Left lung (tissue), 14 donors: ENCODE results near the gene PCDHGA5. TPM values are rescaled to one million over a fixed set of nuclear protein-coding genes. Genes with fewer than 3 reads are reported as not detected.
"Not testable (repeated sequence)": the region's sequence is repeated elsewhere in the genome, so short reads cannot be mapped to it uniquely, and the experiment has no call there.

Source experiments
- ATAC-seq: fragments of 200-7000 bp; cut with Tn5 transposase; one replicate; pipeline ENCODE4 v1.9.1; 2020; ENCODE audit warnings: moderate library complexity
- DNase-seq, 4 donors: peaks; one replicate each; pipeline ENCODE4 v3.0.0-alpha.2; 2013 to 2020
- H3K27ac ChIP-seq, 2 donors: fragments of 200-600 bp; sonication (generic) in 1 of 2; one replicate each; pipeline versions ENCODE4 v1.5.0 to v1.8.0; 2020 to 2021
- H3K27me3 ChIP-seq, 2 donors: fragments of 200-600 bp; sonication (generic) in 1 of 2; one replicate each; pipeline versions ENCODE4 v1.5.0 to v1.8.0; 2020 to 2021
- H3K36me3 ChIP-seq, 2 donors: fragments of 200-600 bp; sonication (generic) in 1 of 2; one replicate each; pipeline versions ENCODE4 v1.5.0 to v1.8.0; 2020 to 2021
- H3K4me1 ChIP-seq, 2 donors: fragments of 200-600 bp; one replicate each; pipeline ENCODE4 v1.8.0; 2021
- H3K4me3 ChIP-seq, 2 donors: fragments of 200-600 bp; sonication (generic) in 1 of 2; one replicate each; pipeline versions ENCODE4 v1.5.0 to v1.8.0; 2020 to 2021; ENCODE audit warnings: mild to moderate bottlenecking in 1 of 2
- H3K9me3 ChIP-seq, 2 donors: fragments of 200-600 bp; sonication (generic) in 1 of 2; one replicate each; pipeline versions ENCODE4 v1.5.0 to v1.8.0; 2020 to 2021
- intact Hi-C, 2 donors: fragments of 100-400 bp; cut with DNase I; formaldehyde crosslinking; loops; one replicate each; pipeline versions ENCODE4 v1.11.2 to v1.14.2; 2022
- long read RNA-seq, 12 donors: library from polyadenylated mRNA in 2 of 12; unstranded in 2 of 12; transcript quantifications; one replicate each; pipeline ENCODE4 v2.0.0 and lab custom pipeline, GENCODE V29; 2019 to 2026
- polyA plus RNA-seq, 6 donors: library from polyadenylated mRNA; unstranded; fragments of 120-200 nt; gene quantifications; one replicate each; pipeline ENCODE4 v1.2.1, GENCODE V29; 2013; ENCODE audit not compliant: insufficient read length in 6 of 6
- total RNA-seq, 2 donors: library from RNA; stranded (reverse); fragmentation: NEBNext Ultra II Directional; extraction: Animal tissue kit (Norgen Biotek cat#: 25700); gene quantifications; one replicate each; pipeline ENCODE4 v1.2.1, GENCODE V29; 2021
- TF ChIP-seq, protein P1 (sequence below), 2 donors: fragments of 200-600 bp; sonication (generic) in 1 of 2; IDR thresholded peaks; one replicate each; pipeline versions ENCODE4 v1.5.0 to v1.8.0; 2021; ENCODE audit warnings: antibody characterized with exemption in 2 of 2
- donor health status: DM: no; HTN: yes; CAD: no.
- donor health status: DM: no; HTN: no; CAD: no.

Gene PCDHGA5
- 1 to 10 TPM; 1.3 to 2.0 TPM for total RNA-seq
- polyA plus RNA-seq, result 1 to 10 TPM; 3.2 to 5.0 (median 4.1) TPM
- long read RNA-seq, donor 1, partial matches to known transcripts, result 0 of 1 reads
- long read RNA-seq, donor 1, other reads (novel, unspliced or antisense), result 0 of 1 reads
- long read RNA-seq, donor 2, full-length matches to known transcripts, result 3 of 3 reads
- long read RNA-seq, donor 2, partial matches to known transcripts, result 0 of 3 reads
- long read RNA-seq, donor 2, other reads (novel, unspliced or antisense), result 0 of 3 reads
- long read RNA-seq, donor 3, full-length matches to known transcripts, result 1 of 1 reads
- long read RNA-seq, donor 3, partial matches to known transcripts, result 0 of 1 reads
- long read RNA-seq, donor 3, other reads (novel, unspliced or antisense), result 0 of 1 reads
- long read RNA-seq, donor 4, partial matches to known transcripts, result 0 of 1 reads
- long read RNA-seq, donor 4, other reads (novel, unspliced or antisense), result 0 of 1 reads
- long read RNA-seq, donor 5, full-length matches to known transcripts, result 4 of 4 reads
- long read RNA-seq, donor 5, partial matches to known transcripts, result 0 of 4 reads
- long read RNA-seq, donor 5, other reads (novel, unspliced or antisense), result 0 of 4 reads
- long read RNA-seq, donor 6, result 0 reads
- long read RNA-seq, donor 7, result 0 reads
- long read RNA-seq, donor 8, partial matches to known transcripts, result 0 of 2 reads
- long read RNA-seq, donor 8, other reads (novel, unspliced or antisense), result 0 of 2 reads
- long read RNA-seq, donor 9, result 0 reads
- long read RNA-seq, donor 10, partial matches to known transcripts, result 0 of 2 reads
- long read RNA-seq, donor 10, other reads (novel, unspliced or antisense), result 0 of 2 reads
- long read RNA-seq, donor 11, full-length matches to known transcripts, result 7 of 7 reads
- long read RNA-seq, donor 11, partial matches to known transcripts, result 0 of 7 reads
- long read RNA-seq, donor 11, other reads (novel, unspliced or antisense), result 0 of 7 reads
- long read RNA-seq, donor 12, partial matches to known transcripts, result 0 of 1 reads
- long read RNA-seq, donor 12, other reads (novel, unspliced or antisense), result 0 of 1 reads

DNA sequence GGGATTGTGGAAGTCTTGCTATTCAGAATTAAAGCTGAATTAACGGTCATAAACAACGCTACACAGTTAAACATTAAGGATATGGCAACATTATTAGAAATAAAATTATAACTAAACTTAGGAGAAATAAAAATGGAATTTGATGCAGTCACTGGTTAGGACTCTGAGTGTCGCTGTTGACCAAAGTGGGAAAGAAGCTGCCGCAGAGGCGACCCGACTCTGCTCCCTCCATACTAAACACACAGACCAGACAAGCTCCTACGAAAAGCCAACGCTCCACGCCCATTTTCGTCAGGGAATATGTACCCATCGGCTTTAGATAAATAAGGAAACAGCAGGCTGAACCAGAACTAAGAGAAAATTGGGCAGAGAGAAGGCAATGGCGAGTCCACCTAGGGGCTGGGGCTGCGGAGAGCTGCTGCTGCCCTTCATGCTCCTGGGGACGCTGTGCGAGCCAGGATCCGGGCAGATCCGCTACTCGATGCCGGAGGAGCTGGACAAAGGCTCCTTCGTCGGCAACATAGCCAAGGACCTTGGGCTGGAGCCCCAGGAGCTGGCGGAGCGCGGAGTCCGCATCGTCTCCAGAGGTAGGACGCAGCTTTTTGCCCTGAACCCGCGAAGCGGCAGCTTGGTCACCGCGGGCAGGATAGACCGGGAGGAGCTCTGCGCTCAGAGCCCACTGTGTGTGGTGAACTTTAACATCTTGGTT lies at the start of gene PCDHGA5:
TSS of gene PCDHGA5 (plus strand) at position 211 of the 709 bp plus-strand sequence. CDS start at position 380, 169 bp downstream.
- Histone ChIP-seq H3K27me3 (peaks cover 47 to 99% of the 10 kb centered on the region in 2 donors), H3K4me3 (no peak within 1 kb of the TSS), H3K27ac (no peak within 1 kb of the TSS), H3K4me1 (no peaks in the 10 kb centered on the region), H3K36me3 (no peaks in the 10 kb centered on the region), H3K9me3 (peaks cover 4 to 89% of the 10 kb centered on the region in 2 donors)
- intact Hi-C loops, result no loop called here
- no peak for DNase-seq
- ATAC-seq, result no peak
- TF ChIP-seq, protein P1, sequence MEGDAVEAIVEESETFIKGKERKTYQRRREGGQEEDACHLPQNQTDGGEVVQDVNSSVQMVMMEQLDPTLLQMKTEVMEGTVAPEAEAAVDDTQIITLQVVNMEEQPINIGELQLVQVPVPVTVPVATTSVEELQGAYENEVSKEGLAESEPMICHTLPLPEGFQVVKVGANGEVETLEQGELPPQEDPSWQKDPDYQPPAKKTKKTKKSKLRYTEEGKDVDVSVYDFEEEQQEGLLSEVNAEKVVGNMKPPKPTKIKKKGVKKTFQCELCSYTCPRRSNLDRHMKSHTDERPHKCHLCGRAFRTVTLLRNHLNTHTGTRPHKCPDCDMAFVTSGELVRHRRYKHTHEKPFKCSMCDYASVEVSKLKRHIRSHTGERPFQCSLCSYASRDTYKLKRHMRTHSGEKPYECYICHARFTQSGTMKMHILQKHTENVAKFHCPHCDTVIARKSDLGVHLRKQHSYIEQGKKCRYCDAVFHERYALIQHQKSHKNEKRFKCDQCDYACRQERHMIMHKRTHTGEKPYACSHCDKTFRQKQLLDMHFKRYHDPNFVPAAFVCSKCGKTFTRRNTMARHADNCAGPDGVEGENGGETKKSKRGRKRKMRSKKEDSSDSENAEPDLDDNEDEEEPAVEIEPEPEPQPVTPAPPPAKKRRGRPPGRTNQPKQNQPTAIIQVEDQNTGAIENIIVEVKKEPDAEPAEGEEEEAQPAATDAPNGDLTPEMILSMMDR (IDR thresholded peaks at IDR 0.05), result no peak

DNA sequence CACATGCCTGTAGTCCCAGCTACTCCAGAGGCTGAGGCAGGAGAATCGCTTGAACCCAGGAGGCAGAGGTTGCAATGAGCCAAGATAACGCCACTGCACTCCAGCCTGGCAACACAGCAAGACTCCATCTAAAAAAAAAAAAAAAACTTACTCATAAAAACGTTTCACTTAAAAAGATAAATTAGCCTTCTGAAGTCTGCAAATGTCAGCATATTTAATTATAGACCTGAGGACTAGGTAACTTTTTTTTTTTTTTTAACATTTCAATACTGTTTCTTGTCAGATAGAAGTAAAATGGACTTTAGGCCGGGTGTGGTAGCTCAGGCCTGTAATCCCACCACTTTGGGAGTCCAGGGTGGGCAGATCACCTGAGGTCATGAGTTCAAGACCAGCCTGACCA lies 47.0 kb upstream of the PCDHGA5 start:
- intact Hi-C loops, ATAC-seq, H3K4me3 ChIP-seq, DNase-seq, H3K27ac ChIP-seq, H3K27me3 ChIP-seq: not testable (repeated sequence)
- H3K36me3 ChIP-seq, result peaks cover 0 to 72% of the 10 kb centered on the region in 2 donors
- peaks cover 0 to 12% of the 10 kb centered on the region in 2 donors for H3K4me1 ChIP-seq
- peaks cover 6 to 97% of the 10 kb centered on the region in 2 donors for H3K9me3 ChIP-seq

DNA sequence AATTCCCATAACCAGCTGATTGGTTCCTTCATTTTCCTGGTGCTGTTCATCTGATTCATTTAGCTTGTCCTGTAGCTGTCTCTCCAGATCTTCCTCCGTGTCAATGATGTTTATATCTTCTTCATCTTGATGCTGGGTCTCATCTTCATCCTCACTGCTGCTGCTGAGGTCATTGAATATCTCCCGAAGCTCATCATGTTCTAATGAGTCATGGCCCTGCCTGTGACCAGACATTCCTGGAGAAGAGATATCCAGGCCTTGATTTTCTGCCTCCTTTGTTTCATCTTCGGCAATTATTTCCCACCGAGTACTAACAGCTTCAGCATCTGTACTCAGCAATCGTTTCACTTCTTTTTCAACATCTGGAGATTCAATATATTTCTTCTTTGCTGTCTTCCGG lies 44.8 kb upstream of the PCDHGA5 start:
- no peak for ATAC-seq
- Histone ChIP-seq H3K9me3 (peaks cover 6 to 97% of the 10 kb centered on the region in 2 donors), H3K4me3 (no peak overlapping the region)

DNA sequence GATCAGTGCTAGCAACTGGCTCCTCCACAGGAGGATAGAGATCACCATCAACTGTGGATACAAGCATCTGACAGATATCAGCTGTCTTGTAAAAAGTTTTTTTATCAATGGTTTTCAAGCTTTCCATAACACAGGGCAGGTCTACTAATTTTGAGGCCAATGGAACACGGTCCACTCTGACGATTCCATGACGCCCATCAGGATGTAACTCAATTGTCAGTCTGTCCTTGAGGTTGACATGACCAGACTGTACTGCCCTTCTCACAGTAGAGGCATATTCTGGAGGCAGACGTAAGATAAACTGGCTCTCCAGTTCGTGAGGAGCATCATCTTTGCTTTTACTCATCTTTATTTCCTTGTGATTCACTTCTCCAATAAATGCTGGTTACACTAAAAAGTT lies 44.3 kb upstream of the PCDHGA5 start:
- intact Hi-C loops, result no loop called here
- Histone ChIP-seq H3K9me3 (peaks cover 6 to 96% of the 10 kb centered on the region in 2 donors), H3K4me1 (peaks cover 0 to 12% of the 10 kb centered on the region in 2 donors), H3K27me3 (no peaks in the 10 kb centered on the region), H3K4me3 (peak overlapping the region; percentile 51 to 74), H3K27ac (peak overlapping the region in 1 of 2 donors; percentile 98), H3K36me3 (peaks cover 0 to 51% of the 10 kb centered on the region in 2 donors)
- TF ChIP-seq, protein P1 (IDR thresholded peaks at IDR 0.05), result no peak
- no peak for DNase-seq
- no peak for ATAC-seq

More for the DNA sequence above, 44.8 kb upstream of the PCDHGA5 start:
- DNase-seq, result no peak
- Histone ChIP-seq H3K27ac (no peak overlapping the region), H3K27me3 (no peaks in the 10 kb centered on the region), H3K4me1 (peaks cover 0 to 12% of the 10 kb centered on the region in 2 donors), H3K36me3 (peaks cover 0 to 55% of the 10 kb centered on the region in 2 donors)
- TF ChIP-seq, protein P1 (IDR thresholded peaks at IDR 0.05), result no peak
- intact Hi-C loops, result no loop called here
